AG04449 (cell line): Measurements from ENCODE around the gene AQP7.
A peak's percentile ranks its signal among the peaks of the same experiment; 100 is the strongest.

ENCODE experiments used
- CTCF ChIA-PET: fragments of 350-600 bp; formaldehyde crosslinking; extraction: SDS; loops from one replicate; lab custom pipeline; 2021; ENCODE audit warnings: antibody characterized with exemption; lab: Yijun Ruan, JAX
- POLR2A ChIA-PET: fragments of 400-600, 350-600 bp; formaldehyde crosslinking; extraction: SDS; loops from one replicate; lab custom pipeline; 2020; ENCODE audit warnings: antibody characterized with exemption, inconsistent platforms; lab: Yijun Ruan, JAX
- DNase-seq: peaks from one replicate; pipeline ENCODE4 v3.0.0-alpha.2; 2010; ENCODE audit warnings: low read depth, low spot score
- H3K4me3 ChIP-seq: 2 replicates; pipeline ENCODE4 v1.5.1; 2011; ENCODE audit warnings: low read depth, mild to moderate bottlenecking, control low read depth, low read length
- TF ChIP-seq, protein P1 (sequence below): IDR thresholded peaks from one replicate; pipeline ENCODE4 v1.5.1; 2011; ENCODE audit warnings: mild to moderate bottlenecking, moderate library complexity, low read length, control low read depth, inconsistent platforms; ENCODE audit not compliant: insufficient read depth; ENCODE audit errors: missing control alignments

AQP7 gene

DNA sequence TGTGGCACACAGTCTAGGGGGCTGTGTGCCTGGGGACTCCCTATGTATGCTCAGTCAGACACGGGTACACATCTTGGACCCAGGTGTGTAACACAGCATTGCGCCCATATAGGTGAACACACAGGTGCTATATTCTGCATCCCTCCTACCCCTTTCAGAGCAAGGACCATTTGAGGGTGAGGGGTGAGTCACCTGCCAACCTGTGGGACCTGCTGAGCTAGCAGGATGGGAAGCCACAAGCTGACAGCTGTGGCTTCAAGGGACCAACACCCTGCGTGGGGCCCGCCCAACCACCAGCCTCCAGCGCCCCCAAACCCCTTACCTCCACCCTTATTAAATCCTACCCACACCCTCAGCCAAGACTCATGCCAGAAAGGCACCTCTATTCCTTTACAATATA, 14.6 kb upstream of the AQP7 start:
- POLR2A ChIA-PET = no interaction called here
- no peak for DNase-seq
- H3K4me3 ChIP-seq = no peak overlapping the region
- CTCF ChIA-PET = interaction anchor here (1.7 to 6.2 kb wide), 10 partner anchors 8 to 131 kb away, joined by 4 to 51 read pairs (median 32); partner anchors contain the start of genes AQP3 and AQP7
- TF ChIP-seq, protein P1, sequence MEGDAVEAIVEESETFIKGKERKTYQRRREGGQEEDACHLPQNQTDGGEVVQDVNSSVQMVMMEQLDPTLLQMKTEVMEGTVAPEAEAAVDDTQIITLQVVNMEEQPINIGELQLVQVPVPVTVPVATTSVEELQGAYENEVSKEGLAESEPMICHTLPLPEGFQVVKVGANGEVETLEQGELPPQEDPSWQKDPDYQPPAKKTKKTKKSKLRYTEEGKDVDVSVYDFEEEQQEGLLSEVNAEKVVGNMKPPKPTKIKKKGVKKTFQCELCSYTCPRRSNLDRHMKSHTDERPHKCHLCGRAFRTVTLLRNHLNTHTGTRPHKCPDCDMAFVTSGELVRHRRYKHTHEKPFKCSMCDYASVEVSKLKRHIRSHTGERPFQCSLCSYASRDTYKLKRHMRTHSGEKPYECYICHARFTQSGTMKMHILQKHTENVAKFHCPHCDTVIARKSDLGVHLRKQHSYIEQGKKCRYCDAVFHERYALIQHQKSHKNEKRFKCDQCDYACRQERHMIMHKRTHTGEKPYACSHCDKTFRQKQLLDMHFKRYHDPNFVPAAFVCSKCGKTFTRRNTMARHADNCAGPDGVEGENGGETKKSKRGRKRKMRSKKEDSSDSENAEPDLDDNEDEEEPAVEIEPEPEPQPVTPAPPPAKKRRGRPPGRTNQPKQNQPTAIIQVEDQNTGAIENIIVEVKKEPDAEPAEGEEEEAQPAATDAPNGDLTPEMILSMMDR = no peak

DNA sequence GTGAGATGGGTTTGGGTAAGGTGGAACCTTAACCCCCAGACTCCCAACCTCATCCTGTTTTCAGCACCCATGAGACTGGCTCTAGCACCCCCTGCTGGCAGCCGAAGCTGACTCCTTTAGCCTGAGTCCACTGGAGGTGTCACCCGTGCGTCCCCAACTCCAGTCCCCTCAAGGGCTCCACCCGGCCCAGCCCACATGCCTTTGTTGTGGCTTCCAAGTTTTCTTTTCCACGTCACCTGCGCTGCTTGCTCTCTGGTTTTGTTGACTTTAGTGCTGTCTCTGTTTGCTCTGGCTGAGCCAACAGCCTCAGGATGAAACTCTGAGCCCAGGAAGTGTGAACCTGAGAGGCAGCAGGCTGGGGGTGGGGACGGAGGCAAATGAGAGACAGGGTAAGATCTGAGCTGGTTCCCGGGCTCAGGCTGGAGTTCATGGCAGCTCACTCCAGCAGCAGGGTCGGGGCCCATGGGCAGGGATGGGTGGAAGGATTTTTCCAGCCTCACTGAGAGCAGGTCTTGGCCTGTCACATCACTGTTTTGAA, 13.2 kb upstream of the AQP7 start:
- DNase-seq = no peak
- ChIA-PET POLR2A (no interaction called here), CTCF (interaction anchor here (0.8 to 6.2 kb wide), 25 partner anchors 9 to 143 kb away, joined by 3 to 51 read pairs (median 6); partner anchors contain the start of genes AQP3 and AQP7)
- H3K4me3 ChIP-seq = no peak overlapping the region
- TF ChIP-seq, protein P1 = peak; percentile 75

DNA sequence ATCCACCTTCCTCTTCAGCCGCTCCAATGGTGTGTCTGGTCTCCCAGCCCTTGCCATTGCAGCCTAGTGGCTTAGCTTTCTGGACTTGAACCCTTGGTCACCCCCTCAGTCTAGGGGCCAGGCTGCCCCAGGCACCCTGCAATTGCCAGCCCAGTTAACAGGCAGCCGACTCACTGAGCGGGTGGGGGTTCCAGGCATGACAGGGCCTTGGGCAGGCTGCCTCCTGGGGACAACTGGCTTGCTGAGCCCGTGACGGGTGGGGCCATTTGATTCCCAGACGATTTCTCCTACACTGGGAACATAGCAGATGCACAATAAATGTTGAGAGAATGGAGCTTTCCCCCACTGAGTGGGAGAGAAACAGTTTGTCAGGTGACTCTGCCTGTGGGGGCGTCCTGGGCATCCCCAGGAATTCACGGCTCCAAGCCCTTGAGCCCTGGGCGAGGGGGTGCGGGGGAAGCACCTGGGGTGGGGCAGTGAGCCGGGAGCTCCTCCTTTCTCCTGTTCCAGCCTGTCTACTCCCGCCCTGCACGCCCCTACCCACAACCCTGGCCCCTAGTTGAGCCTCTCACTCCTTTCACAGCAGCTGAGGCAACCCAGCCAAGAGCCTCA, 12.6 kb upstream of the AQP7 start:
- ChIA-PET POLR2A (no interaction called here), CTCF (interaction anchor here (0.8 to 6.2 kb wide), 23 partner anchors 8 to 142 kb away, joined by 3 to 51 read pairs (median 6); partner anchors contain the start of genes AQP3 and AQP7)
- no peak for DNase-seq
- TF ChIP-seq, protein P1 = no peak
- no peak overlapping the region for H3K4me3 ChIP-seq

DNA sequence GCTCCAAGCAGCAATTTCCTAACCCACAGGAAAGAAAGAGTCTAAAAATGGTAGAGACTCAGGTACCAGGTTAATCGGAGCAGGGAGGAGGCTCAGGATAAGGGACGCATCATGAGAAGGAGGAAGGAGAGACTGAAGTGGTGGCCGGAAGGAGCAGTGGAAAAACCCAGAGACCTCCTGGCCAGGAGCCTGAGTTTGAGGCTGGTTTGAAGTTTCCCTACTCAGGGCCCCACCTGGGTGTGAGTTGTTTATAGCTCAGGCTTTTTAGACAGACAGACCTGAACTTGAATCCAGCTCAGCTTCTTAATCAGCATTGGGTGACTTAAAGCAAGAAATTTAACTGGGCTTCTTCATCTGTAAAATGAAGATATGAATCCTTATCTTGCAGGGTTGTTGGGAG, 11.9 kb upstream of the AQP7 start:
- no peak overlapping the region for H3K4me3 ChIP-seq
- POLR2A ChIA-PET = no interaction called here
- TF ChIP-seq, protein P1 = no peak
- no peak for DNase-seq
- CTCF ChIA-PET = interaction anchor here (0.5 to 6.2 kb wide), 15 partner anchors 10 to 316 kb away, joined by 3 to 51 read pairs (median 6); partner anchors contain the start of genes AQP3 and AQP7

DNA sequence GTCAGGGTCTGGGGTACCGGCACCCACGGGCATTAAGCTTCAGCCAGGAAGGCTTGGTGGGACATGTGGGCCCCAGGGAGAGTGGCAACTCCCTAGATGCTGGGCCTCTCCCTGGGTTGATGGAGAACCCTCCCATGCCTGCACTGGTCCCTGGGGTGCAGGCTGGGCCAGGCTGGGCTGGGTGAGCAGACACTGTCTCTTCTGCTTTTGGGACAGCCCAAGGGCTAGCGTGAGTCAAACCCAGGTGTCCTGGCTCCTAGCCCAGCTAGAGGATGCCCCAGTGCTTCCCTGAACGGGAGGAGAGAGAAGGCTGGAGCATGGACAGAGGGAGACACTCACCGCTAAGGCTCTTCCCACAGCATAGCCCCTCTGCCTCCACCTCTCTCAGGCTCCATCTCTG, 5.7 kb upstream of the AQP7 start:
- POLR2A ChIA-PET = no interaction called here
- no peak for DNase-seq
- CTCF ChIA-PET = interaction anchor here (0.6 kb wide), 1 partner anchor 44 kb away, joined by 5 read pairs; no protein-coding TSS in a partner anchor

DNA sequence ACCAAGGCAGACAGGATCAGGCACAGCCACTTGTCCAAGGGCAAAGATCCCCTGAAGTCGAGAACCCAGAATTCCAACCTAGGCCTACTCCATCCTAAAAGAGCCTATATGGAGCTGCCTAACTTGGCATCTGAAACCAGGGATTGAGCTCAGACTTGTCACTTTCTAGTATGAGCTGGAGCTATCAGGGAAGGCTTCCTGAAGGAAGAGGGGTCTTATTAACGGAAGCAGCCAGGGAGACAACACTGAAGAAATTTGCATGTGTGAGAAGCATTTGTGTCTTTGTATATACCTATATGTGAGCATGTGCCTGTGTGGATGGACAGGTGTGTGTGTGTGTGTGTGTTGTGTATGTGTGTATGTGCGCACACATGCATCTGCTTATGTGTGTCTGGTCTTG, 4.7 kb upstream of the AQP7 start:
- no peak overlapping the region for H3K4me3 ChIP-seq
- ChIA-PET POLR2A (no interaction called here), CTCF (interaction anchor here (1.0 kb wide), 1 partner anchor 9 kb away, joined by 5 read pairs; no protein-coding TSS in a partner anchor)
- TF ChIP-seq, protein P1 = no peak
- no peak for DNase-seq

More for the DNA sequence above, 5.7 kb upstream of the AQP7 start:
- TF ChIP-seq, protein P1 = no peak
- H3K4me3 ChIP-seq = no peak overlapping the region
